ENCODE measurements around the gene SEL1L. TPM values are rescaled to one million over a fixed set of nuclear protein-coding genes. Genes with fewer than 3 reads are reported as not detected.
"Not testable (repeated sequence)": the region's sequence is repeated elsewhere in the genome, so short reads cannot be mapped to it uniquely, and the experiment has no call there.

Gene SEL1L
- total RNA-seq, 1 donor from 2014 or later: 72.8 TPM

- DNase-seq: no peak
Observed at GRCh38 chr14:81474148-81474492, 59.5 kb downstream of the SEL1L start.

GRCh38 chr14:81473456-81474147 is 60.1 kb downstream of the SEL1L start:
- DNase-seq: no peak

GRCh38 chr14:81472096-81472800 is 61.4 kb downstream of the SEL1L start:
- no peak for DNase-seq

- DNase-seq: no peak
Observed at GRCh38 chr14:81471062-81471461, 62.6 kb downstream of the SEL1L start.

GRCh38 chr14:81470557-81470826 is 63.2 kb downstream of the SEL1L start:
- DNase-seq: not testable (repeated sequence)

- DNase-seq: no peak
Observed at GRCh38 chr14:81466854-81467253, 66.8 kb downstream of the SEL1L start.

- DNase-seq: no peak
Observed at GRCh38 chr14:81465507-81466228, 68.0 kb downstream of the SEL1L start.

- not testable (repeated sequence) for DNase-seq
Observed at GRCh38 chr14:81465003-81465392, 68.7 kb downstream of the SEL1L start.

GRCh38 chr14:81464253-81465002 is 69.2 kb downstream of the SEL1L start:
- no peak for DNase-seq

GRCh38 chr14:81462356-81462755 is 71.3 kb downstream of the SEL1L start:
- not testable (repeated sequence) for DNase-seq

- no peak for DNase-seq
Observed at GRCh38 chr14:81459912-81460311, 73.7 kb downstream of the SEL1L start.

GRCh38 chr14:81458352-81458751 is 75.3 kb downstream of the SEL1L start:
- DNase-seq: no peak

- no peak for DNase-seq
Observed at GRCh38 chr14:81455390-81455789, 78.3 kb downstream of the SEL1L start.

GRCh38 chr14:81454572-81455218 is 79.0 kb downstream of the SEL1L start:
- no peak for DNase-seq

GRCh38 chr14:81453166-81453766 is 80.4 kb downstream of the SEL1L start:
- DNase-seq: peak; percentile 17

- DNase-seq: no peak
Observed at GRCh38 chr14:81452341-81453133, 81.1 kb downstream of the SEL1L start.

GRCh38 chr14:81450976-81451375 is 82.7 kb downstream of the SEL1L start:
- no peak for DNase-seq

- no peak for DNase-seq
Observed at GRCh38 chr14:81450100-81450531, 83.5 kb downstream of the SEL1L start.

- no peak for DNase-seq
Observed at GRCh38 chr14:81449576-81449975, 84.1 kb downstream of the SEL1L start.

GRCh38 chr14:81449114-81449513 is 84.5 kb downstream of the SEL1L start:
- DNase-seq: no peak

Data from occipital lobe (tissue), 2 donors.